ENCODE measurements around the gene KLHDC7B. TPM values are rescaled to one million over a fixed set of nuclear protein-coding genes. Genes with fewer than 3 reads are reported as not detected.
A peak's percentile ranks its signal among the peaks of the same experiment; 100 is the strongest.

The KLHDC7B gene
- total and polyA plus RNA-seq, 9 donors, result 0.04 to 0.13 (median 0.10) TPM; not detected in 2

GRCh38 chr22:50504369-50505211, 41.1 kb upstream of the KLHDC7B start:
- 85 to 89% (median 88%) methylated on average over 26 to 44 of the region's 44 CpGs for WGBS, 3 donors
- Histone ChIP-seq H3K27ac (no peak overlapping the region), H3K27me3 (no peaks in the 10 kb centered on the region), H3K4me1 (ENCODE audit: insufficient read depth) (peaks cover 13% of the 10 kb centered on the region), H3K4me3 (no peak overlapping the region), H3K36me3 (no peaks in the 10 kb centered on the region), H3K9me3 (no peaks in the 10 kb centered on the region)
- intact Hi-C loops (cut with DNase I), result loop anchor here in 1 of 4 donors (10.0 kb wide), 1 partner anchor 260 kb away; the partner anchor contains the start of gene TUBGCP6
- TF ChIP-seq POLR2A (IDR thresholded peaks at IDR 0.05) (no peak), CTCF (IDR thresholded peaks at IDR 0.05) (no peak), EP300 (IDR thresholded peaks at IDR 0.05) (no peak)
- DNase-seq, result peak in 2 of 5 donors; percentile 51 to 57

GRCh38 chr22:50505276-50505775, 40.4 kb upstream of the KLHDC7B start:
- Histone ChIP-seq H3K27ac (no peak overlapping the region), H3K4me3 (no peak overlapping the region), H3K36me3 (no peaks in the 10 kb centered on the region), H3K4me1 (ENCODE audit: insufficient read depth) (peaks cover 13% of the 10 kb centered on the region), H3K27me3 (no peaks in the 10 kb centered on the region), H3K9me3 (no peaks in the 10 kb centered on the region)
- 85 to 91% (median 88%) methylated on average over 14 of the region's 14 CpGs for WGBS, 3 donors
- intact Hi-C loops (cut with DNase I), result loop anchor here in 1 of 4 donors (10.0 kb wide), 1 partner anchor 261 kb away; the partner anchor contains the start of gene TUBGCP6
- TF ChIP-seq CTCF (IDR thresholded peaks at IDR 0.05) (no peak), POLR2A (IDR thresholded peaks at IDR 0.05) (no peak), EP300 (IDR thresholded peaks at IDR 0.05) (no peak)
- DNase-seq, result peak in 1 of 5 donors; percentile 40

- Histone ChIP-seq H3K27me3 (no peaks in the 10 kb centered on the region), H3K36me3 (no peaks in the 10 kb centered on the region), H3K27ac (peak overlapping the region in 1 of 2 donors; percentile 74), H3K4me1 (ENCODE audit: insufficient read depth) (peaks cover 13% of the 10 kb centered on the region), H3K4me3 (peak overlapping the region; percentile 81), H3K9me3 (no peaks in the 10 kb centered on the region)
- DNase-seq, result peak in 3 of 5 donors; percentile 58 to 60 (median 58)
- TF ChIP-seq EP300 (IDR thresholded peaks at IDR 0.05) (no peak), POLR2A (IDR thresholded peaks at IDR 0.05) (no peak), CTCF (IDR thresholded peaks at IDR 0.05) (no peak)
- 83 to 87% (median 86%) methylated on average over 38 to 41 of the region's 41 CpGs for whole genome bisulfite sequencing, 3 donors
- intact Hi-C loops (cut with DNase I), result loop anchor here in 1 of 4 donors (10.0 kb wide), 1 partner anchor 261 kb away; the partner anchor contains the start of gene TUBGCP6
These were observed 39.7 kb upstream of the KLHDC7B start for GRCh38 chr22:50505776-50506610.
